SK-N-SH (cell line): ENCODE results near the gene THSD4.

ENCODE experiments used
- CTCF ChIP-seq: fragments of 200-600 bp; sonication (generic); IDR thresholded peaks from 2 replicates; pipeline ENCODE4 v1.6.1; 2017; ENCODE audit warnings: antibody characterized with exemption, mild to moderate bottlenecking, moderate library complexity
- EZH2phosphoT487 ChIP-seq: fragments of 200-600 bp; sonication (generic); IDR thresholded peaks from 2 replicates; pipeline ENCODE4 v1.6.1; 2017; ENCODE audit warnings: low read depth, mixed run types, mild to moderate bottlenecking, antibody characterized with exemption, moderate library complexity, borderline replicate concordance
- MEF2A ChIP-seq: IDR thresholded peaks from 2 replicates; pipeline ENCODE4 v1.4.0; 2012; ENCODE audit warnings: low read depth, borderline replicate concordance
- MXI1 ChIP-seq: IDR thresholded peaks from 2 replicates; pipeline ENCODE4 v1.6.1; 2012; ENCODE audit warnings: mild to moderate bottlenecking, low read depth, low read length, improper control_type of control experiment
- POLR2AphosphoS5 ChIP-seq: IDR thresholded peaks from 2 replicates; pipeline ENCODE4 v1.6.1; 2012; ENCODE audit warnings: low read depth, low read length
- REST ChIP-seq: IDR thresholded peaks from 2 replicates; pipeline ENCODE4 v1.6.1; 2012; ENCODE audit warnings: mild to moderate bottlenecking, low read depth, low read length, moderate library complexity
- TCF12 ChIP-seq: IDR thresholded peaks from 2 replicates; pipeline ENCODE4 v1.4.0; 2012

DNA sequence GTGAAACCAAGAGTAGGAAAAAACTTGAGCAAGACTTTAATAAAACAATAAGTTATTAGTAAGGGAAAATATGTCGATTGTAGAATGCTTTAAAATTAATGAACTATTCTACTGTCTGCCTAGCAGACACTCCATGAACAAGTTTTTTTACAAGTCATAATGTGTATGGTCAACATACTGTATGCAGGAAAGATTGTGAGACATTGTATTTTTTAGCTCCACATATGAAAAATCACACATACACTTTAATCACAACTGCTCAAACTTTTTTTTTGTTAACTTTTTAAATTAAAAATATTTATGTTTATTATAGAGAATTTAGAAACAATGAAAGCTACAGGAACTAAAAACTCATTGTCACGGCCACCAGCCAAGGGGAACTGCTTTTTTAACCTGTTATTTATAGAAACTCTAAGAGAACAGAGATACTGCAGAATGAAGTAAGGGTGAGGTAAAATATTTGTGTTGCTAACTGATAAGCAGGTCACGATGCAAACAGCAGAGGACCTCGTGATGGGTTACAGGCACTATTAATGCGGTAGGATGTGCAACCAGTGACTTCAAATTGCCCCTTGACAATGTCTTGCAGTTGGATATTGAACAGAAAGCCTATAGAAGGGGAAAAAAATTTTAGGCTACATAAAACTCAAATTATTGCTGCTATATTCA is 53.0 kb downstream of the THSD4 start:
- no peak for TF ChIP-seq EZH2phosphoT487
- TF ChIP-seq CTCF, result no peak
- no peak for TF ChIP-seq MXI1
- TF ChIP-seq REST, result no peak
- TF ChIP-seq POLR2AphosphoS5, result no peak
- TF ChIP-seq TCF12, result no peak
- no peak for TF ChIP-seq MEF2A
